NCI-H2029 treated with DMSO at 0.1 percent for 48 hours (cell line): ENCODE results near the gene MMP15.

Experiments used
- DNase-seq: peaks from one replicate; lab custom pipeline; 2025; lab: John Stamatoyannopoulos, UW

Gene MMP15

DNA sequence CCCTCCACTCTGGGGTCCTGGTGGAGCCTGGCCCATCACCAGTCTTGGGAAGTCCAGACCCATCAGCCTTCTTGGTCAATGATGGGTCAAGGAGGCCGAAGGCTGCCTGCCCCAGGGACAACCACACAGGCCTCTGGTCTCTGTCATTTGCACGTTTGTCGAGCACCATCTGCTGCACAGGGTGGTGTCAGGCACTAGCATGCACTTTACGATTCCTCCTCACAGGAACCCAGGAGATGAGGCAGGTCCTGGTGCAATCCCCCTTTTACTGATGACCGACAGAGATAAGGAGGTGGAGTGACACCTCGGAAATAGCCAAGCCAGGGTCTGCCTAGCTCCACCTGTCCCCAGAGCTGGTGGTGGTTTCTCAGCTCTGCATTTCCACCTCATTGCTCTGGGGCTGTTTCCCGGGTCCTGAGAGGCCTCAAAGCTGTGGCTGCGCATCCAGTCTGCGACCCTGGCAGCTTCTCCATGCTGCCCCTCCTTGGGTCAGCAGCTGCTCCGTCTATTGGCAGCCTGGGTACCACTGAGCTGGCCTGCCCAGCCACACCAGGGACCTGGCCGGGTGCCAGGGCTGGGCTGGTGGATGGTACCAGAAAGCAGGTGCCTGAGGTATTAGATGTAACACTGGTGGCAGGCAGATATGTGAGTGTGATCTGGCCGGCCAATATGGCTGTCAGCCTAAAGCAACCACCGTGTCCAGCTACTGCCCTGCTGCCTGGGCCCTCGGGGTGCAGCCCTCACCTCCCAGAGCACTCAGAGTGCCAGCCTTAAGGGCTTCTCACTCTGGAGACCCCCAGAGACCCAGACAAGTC is 10.0 kb downstream of the MMP15 start:
- DNase-seq: no peak

DNA sequence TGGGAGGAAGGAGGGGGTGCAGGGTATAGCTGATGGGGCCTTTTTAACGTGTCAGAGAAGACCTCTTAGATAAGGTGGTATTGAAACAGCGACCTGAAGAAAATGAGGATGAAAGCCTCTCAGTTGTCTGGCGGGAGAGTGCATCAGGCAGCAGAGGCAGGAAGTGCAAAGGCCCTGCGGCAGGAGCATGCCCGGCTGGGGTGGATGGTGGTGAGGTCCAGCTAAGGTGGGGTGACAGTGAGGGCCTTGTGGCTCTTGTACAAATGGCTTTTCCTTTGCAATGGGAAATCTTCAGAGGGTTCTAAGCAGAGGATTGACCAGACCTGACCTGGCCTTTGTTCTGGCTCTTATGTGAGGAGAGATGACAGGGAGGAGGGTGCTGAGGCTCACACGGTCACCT is 11.4 kb downstream of the MMP15 start:
- no peak for DNase-seq

DNA sequence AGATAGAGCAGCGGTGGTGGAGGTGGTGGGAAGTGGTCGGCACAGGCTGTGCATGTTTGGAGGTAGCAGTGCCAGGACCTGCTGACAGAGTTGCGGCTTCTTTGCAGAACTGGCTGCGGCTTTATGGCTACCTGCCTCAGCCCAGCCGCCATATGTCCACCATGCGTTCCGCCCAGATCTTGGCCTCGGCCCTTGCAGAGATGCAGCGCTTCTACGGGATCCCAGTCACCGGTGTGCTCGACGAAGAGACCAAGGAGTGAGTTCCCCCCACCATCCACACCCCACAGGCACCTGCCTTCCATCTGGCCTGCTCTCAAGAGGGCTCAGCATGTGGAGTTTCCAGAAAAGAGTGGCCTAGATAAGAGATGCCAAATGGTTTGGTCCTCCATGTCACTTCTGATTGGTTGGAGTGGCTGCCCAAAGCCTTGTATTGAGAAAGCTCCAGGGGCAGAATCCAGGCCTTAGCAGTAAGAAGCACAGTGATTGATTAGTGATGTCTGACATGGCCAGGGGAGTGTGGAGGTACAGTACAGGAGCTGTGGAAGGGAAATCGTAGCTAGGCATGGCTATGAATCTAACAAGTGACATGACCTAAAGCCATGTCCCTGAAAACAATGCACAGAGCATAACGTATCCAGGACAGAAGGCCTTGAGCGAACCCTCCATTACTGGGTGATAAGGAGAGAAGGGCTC is 12.0 kb downstream of the MMP15 start:
- no peak for DNase-seq

DNA sequence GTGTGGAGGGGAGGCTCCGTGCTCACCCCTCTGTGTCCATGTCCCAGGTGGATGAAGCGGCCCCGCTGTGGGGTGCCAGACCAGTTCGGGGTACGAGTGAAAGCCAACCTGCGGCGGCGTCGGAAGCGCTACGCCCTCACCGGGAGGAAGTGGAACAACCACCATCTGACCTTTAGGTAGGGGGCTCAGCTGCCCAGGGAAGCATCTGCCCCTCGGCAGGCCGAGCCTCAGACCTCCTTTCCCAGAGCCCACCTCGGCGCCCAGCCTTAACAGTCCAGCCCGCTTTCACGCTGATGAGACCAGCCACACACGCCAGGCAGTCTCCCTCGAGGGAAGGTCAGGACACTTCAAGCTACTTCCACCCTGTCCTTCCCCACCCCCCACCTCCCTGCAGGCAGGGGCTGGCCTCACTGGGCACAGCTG is 12.7 kb downstream of the MMP15 start:
- DNase-seq: no peak

DNA sequence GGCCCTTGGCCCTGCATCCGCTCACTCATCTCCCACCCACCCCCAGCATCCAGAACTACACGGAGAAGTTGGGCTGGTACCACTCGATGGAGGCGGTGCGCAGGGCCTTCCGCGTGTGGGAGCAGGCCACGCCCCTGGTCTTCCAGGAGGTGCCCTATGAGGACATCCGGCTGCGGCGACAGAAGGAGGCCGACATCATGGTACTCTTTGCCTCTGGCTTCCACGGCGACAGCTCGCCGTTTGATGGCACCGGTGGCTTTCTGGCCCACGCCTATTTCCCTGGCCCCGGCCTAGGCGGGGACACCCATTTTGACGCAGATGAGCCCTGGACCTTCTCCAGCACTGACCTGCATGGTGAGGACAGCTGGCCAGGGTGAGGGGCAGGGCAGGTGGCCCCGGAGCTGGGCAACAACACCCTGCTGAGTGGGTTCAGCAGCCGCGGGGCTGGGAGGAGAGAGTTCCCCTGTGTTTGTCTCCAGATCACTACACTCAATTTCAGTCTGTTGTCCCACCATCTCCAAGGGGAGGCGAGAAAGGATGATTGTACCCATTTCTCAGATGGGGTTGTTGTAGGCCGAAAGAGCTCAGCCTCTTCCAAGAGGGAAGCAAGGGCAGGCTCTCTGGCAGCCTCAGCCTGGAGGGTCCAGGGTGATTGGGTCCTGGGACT is 14.4 kb downstream of the MMP15 start:
- DNase-seq: no peak

DNA sequence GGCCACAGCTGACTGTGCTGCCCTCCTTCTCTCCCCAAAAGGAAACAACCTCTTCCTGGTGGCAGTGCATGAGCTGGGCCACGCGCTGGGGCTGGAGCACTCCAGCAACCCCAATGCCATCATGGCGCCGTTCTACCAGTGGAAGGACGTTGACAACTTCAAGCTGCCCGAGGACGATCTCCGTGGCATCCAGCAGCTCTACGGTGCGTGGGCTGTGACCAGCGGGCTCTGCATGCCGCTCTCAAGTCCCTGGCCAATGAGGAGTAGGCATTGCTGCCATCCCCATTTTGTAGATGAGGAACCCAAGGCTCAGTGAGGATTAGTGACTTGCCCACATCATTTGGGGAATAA is 14.9 kb downstream of the MMP15 start:
- no peak for DNase-seq

DNA sequence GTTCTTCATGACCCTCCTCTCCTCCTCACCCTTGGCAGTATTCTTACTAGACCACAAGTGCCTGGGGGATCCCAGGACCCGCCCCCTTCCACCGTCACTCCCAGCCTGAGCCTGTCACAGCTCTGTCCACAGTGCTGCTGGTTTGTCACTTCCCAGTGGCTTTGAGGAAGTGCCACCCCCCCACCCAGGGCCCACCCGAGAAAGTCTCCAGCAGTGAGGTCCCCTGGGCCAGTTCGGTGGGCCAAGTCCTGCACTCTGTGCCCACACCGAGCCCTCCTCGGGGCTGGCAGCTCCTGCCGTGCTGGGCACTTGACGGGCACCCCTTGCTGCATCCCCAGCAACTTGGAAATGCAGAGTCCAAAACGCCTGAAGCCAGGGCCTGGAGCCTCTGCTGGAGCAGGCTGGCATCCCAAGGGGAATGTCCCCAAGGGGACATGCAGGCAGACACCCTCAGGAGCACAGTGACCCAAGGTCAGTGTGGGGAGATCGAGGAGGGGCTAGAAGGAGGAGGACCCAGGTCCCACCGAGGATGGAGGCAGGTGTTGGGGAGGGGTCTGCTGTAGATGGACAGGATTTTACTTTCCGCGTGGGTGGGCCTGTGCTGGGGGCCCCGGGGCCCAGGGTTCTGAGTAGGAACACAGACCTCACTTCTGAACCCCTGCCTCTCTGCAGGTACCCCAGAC is 15.5 kb downstream of the MMP15 start:
- DNase-seq: no peak

DNA sequence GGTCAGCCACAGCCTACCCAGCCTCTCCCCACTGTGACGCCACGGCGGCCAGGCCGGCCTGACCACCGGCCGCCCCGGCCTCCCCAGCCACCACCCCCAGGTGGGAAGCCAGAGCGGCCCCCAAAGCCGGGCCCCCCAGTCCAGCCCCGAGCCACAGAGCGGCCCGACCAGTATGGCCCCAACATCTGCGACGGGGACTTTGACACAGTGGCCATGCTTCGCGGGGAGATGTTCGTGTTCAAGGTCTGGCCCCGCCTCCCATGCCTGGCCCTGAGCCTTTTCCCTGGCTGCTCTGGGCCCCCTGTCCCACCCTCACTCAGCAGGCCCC is 16.0 kb downstream of the MMP15 start:
- DNase-seq: no peak

DNA sequence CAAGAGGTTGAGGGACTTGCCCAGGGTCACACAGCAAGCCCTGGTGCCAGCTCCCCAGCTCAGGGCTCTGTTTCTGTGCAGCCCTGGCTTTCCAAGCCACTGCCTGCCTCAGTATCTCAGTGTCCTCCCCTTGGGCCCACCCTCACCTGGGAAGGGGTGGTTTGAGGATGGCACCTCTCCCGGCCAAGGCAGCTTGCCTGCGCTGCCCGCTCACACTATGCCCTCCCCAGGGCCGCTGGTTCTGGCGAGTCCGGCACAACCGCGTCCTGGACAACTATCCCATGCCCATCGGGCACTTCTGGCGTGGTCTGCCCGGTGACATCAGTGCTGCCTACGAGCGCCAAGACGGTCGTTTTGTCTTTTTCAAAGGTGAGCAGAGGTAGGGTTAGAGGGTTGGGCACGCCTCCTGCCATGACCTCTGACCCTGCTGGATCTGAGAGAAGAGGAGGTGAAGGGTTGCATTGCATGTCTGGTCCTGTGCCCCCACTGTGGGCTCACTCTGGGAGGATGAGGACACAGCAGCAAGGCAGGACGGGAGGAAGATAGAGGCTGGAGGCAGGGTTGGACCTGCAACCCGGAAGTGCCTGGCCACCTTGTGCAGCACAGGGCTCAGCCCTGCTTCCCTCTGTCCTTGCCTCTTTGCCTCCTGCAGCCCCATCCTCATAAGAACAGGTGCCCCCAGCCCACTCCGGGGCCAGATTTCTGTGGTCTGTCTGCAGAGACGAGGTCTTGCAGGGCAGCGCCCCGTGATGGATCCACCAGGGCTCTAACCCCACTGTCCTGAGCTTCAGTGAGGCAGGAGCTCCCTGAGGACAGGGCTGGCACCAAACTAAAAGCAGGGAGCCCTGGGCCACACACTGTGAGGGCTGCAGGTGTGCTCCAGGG is 16.7 kb downstream of the MMP15 start:
- no peak for DNase-seq

DNA sequence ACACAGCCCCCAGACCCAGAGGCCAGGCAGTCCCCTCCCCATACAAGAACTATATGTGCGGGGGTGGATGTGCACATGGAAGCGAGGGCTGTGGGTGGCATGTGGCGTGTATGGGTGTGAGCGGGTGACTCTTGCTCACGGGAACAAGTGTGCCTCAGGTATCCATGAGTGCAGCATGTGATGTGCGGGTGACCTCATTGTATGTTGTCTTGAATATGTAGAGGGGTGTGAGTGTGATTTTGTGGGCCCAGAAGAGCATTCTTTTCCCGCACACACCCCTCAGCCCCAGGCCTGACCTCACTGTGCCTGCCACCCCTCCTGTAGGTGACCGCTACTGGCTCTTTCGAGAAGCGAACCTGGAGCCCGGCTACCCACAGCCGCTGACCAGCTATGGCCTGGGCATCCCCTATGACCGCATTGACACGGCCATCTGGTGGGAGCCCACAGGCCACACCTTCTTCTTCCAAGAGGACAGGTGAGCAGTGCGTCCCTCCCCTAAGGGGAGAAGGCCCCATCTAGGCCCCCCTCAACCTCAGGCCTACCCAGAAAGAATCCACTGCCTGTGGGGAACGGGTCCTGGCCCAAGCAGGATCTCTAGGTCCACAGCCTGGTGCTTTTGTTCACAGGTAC is 17.4 kb downstream of the MMP15 start:
- no peak for DNase-seq

DNA sequence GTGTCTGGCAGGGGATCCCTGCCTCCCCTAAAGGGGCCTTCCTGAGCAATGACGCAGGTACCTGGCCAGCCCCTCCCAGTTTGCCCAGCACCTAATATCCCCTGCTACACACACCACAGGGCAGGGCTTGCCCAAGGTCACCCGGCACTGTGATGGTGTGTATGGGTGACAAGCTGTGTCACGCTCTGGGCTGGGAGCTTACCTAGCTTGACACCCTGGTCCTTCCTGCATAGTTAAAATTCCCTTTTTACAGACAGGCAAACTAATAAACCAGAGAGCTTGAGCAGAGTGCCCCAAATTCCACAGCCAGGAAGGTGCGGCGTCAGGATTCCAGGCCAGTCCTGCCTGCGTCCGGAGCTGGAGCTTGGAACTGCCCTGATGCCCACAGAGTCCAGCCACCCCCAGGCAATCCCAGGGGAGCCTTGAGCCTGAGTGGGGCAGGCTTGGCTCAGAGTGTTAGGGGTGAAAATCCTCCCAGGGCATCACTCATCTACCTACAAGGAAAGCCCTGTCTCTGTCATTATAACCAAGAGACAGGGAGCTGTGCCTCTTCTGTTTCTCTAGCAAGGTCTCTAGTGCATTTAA is 18.1 kb downstream of the MMP15 start:
- no peak for DNase-seq

DNA sequence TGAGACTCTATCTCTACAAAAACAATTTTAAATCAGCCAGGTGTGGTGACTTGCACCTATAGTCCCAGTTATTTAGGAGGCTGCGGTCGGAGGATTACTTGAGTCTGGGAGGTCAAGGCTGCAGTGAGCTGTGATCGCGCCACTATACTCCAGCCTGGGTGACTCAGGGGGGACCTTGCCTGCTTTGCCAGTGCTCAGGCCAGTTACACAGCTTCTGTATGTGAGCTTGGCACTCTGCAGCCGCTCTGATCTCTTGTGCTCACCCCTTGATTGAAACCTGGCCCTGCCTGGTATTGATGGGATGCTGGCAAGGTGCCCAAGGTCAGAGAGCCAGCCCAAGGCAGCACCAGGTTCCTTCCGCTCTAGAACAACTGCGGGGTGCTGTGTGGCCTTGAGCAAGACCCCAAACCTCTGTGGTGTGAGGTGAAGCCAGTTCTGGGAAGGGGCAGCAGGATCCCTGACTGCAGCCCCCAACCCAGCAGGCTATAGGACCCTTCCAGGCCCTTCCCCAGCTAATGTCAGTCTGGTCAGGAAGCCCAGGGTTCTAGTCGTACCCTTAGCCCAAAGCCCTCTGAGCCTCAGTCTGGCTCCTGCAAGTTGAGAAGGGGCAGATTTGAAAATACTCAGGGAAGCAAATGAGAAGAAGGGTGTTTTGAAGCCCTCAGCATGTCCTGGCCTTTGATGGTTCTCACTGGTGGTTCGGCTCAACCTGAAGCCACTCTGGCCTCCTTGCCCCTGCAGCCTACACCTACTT is 18.9 kb downstream of the MMP15 start:
- DNase-seq: no peak

DNA sequence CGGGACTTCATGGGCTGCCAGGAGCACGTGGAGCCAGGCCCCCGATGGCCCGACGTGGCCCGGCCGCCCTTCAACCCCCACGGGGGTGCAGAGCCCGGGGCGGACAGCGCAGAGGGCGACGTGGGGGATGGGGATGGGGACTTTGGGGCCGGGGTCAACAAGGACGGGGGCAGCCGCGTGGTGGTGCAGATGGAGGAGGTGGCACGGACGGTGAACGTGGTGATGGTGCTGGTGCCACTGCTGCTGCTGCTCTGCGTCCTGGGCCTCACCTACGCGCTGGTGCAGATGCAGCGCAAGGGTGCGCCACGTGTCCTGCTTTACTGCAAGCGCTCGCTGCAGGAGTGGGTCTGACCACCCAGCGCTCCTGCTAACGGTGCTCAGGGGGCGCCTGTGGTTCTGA is 19.5 kb downstream of the MMP15 start:
- no peak for DNase-seq

DNA sequence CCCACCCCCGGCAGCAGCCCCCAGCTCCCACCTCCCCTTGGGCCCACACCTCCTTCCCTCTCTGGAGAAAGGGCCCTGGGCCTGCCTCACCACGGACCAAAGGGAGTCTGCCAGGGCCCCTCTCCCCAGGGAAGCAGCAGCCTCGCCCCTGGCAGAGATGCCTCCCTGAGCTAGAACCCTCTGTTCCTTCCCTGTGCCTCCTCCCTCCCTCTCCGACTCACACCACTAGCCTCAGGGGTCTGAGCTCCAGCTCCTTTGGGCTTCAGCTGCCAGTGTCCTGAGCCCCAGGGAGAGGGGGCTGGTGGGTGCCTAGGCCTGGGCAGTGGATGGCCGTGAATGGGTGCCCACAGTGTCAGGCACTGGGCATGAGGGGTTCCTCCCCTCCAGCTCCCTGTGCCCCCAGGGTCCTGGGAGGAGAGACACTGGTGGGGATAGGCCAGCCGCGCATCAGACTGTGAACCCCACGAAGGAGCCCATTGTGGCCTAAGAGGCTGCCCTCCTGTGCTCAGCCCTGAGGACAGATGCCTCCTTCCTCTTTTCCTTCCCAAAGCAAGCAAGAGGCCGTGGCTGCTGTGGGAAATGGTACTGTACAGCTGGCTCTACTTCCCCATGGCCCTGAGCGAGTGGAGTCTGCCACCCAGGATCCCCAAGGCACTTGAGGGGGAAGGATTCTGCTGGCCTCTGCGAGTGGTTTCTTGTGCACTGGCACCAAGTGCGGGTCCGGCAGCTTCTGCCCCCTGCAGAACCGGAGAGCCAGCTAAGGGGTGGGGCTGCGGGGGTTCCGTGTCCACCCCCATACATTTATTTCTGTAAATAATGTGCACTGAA is 20.7 kb downstream of the MMP15 start:
- no peak for DNase-seq

DNA sequence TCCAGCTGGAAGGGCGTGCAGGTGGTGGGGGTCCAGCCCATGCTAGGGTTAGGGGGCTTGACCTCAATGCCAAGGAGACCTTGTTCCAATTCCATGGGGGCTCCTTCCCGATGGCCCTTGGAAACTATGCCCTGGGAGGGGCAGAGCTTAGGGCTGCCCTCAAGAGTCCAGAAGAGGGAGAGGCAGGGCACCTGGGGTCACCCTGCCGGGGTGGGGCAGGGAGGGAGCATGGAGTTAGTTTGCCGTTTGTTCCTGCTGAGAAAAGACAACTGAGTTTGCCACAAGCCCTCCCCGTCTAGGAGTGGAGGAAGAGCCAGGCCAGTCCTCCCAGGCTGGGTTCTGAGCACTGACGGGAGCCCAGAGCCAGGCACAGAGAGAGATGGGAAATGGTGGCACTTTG is 21.4 kb downstream of the MMP15 start:
- DNase-seq: no peak

DNA sequence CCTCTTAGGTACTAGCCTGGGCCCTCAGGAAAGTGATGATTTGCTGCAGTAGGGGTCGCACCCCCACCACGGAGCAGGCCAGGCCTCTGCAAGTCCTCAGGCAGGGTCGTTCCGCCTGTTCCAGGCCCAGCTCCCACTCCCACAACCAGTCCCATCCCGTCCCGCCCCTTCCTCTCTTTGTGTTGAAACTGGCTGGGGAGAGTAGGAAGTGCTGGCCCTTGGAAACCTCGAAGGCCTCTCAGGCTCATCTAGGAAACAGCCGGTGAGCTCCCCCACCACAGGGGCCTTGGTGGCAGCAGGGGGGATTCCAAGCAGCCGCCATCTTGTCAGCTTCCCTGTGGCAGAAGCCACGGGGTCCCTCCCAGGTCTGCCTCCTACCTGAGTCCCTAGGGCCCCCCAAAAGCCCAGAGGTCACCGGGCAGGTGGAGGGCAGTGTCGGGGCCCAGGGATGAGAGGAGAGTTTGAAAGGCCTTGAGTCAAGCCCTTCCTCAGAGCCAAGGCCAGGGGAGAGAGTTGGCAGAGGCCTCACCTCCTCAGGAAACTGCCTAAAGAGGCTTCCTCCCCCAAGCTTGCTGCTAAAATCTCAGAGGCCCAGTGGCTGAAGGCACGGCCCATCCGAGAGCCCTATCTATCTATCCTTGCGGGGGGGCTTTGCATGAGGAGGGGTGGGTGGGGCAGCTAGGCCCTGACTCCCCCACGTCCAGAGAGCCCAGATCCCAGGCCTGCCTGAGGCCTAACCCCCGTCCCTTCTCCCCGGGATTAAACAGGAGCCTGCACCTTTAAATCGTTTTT is 22.2 kb downstream of the MMP15 start:
- DNase-seq: no peak

DNA sequence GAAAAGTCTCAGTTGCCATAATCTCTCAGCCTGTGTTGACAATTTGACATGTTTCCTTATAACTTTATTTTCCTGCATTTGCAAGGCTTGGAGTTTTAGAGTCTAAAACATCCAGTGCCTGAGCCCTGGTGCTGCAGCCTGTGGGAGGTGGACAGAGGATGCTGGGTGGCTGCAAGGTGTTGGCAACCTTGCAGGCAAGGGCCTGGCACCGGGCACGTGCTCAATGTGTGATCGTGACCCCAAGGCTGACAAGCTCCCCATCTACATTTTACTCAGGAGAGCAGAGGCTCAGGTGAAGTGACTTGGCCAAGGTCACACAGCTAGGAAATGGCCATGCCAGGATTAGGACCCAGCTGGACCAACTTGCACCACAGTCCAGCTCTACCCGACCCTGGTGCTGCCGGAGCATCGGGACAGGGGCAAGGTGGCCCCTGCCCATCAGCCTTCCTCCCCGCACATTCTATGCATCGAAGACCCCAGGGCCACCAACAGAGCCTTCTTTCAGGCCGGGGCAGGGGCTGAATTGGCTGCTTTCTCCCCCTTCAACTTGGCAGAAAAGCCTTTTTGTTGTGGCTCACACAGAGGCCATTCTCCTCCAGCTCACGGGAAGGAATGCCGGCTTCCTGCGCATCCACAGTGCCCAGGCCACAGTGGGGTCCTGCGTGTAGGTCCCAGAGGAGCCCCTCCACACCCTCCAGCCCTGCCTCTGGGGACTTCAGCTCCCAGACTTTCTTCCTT is 23.1 kb downstream of the MMP15 start:
- DNase-seq: no peak
